ENCODE data around the gene UNC45A. TPM values are rescaled to one million over a fixed set of nuclear protein-coding genes. Genes with fewer than 3 reads are reported as not detected.

Gene UNC45A
- total and polyA plus RNA-seq, 2 of the 4 experiments (the other 2 are of a cell fraction): 68.9 to 100 TPM

GRCh38 chr15:90907051-90907660 is 27.9 kb upstream of the UNC45A start:
- no peaks in the 10 kb centered on the region for H3K9me1 ChIP-seq (ENCODE audit: insufficient read depth, low read length)
- TF ChIP-seq SMC3 (IDR thresholded peaks at IDR 0.05; ENCODE audit: low read depth, low read length) (no peak), NFE2L2 (IDR thresholded peaks at IDR 0.05; ENCODE audit: low read depth, low read length) (no peak), USF2 (IDR thresholded peaks at IDR 0.05; ENCODE audit: low read depth, low read length) (no peak), CHD1 (IDR thresholded peaks at IDR 0.05; ENCODE audit: low read depth, low read length) (no peak), RAD21 (IDR thresholded peaks at IDR 0.05; ENCODE audit: low read length) (no peak), MXI1 (IDR thresholded peaks at IDR 0.05; ENCODE audit: borderline replicate concordance, low read depth, low read length) (no peak), RFX5 (IDR thresholded peaks at IDR 0.05; ENCODE audit: low read depth, low read length) (no peak), POLR2A (IDR thresholded peaks at IDR 0.05; ENCODE audit: low read depth, low read length) (no peak), BHLHE40 (IDR thresholded peaks at IDR 0.05; ENCODE audit: low read depth, low read length) (no peak), FOS (IDR thresholded peaks at IDR 0.05; ENCODE audit: low read depth, low read length) (no peak), MAZ (IDR thresholded peaks at IDR 0.05; ENCODE audit: borderline replicate concordance, low read depth, low read length) (no peak), CEBPB (IDR thresholded peaks at IDR 0.05; ENCODE audit: low read depth, low read length) (no peak), MAFK (IDR thresholded peaks at IDR 0.05; ENCODE audit: low read depth, low read length) (no peak)
- TF ChIP-seq, protein P1, sequence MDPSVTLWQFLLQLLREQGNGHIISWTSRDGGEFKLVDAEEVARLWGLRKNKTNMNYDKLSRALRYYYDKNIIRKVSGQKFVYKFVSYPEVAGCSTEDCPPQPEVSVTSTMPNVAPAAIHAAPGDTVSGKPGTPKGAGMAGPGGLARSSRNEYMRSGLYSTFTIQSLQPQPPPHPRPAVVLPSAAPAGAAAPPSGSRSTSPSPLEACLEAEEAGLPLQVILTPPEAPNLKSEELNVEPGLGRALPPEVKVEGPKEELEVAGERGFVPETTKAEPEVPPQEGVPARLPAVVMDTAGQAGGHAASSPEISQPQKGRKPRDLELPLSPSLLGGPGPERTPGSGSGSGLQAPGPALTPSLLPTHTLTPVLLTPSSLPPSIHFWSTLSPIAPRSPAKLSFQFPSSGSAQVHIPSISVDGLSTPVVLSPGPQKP (IDR thresholded peaks at IDR 0.05; ENCODE audit: borderline replicate concordance, low read depth, low read length): no peak
- H3K27me3 ChIP-seq (ENCODE audit: control insufficient read depth, insufficient read depth, low read length): no peaks in the 10 kb centered on the region
- H2BK5ac ChIP-seq (ENCODE audit: low read depth, low read length, poor library complexity, severe bottlenecking): no peak overlapping the region
- peaks cover 0 to 13% of the 10 kb centered on the region in 2 experiments; a peak in 2 of 4 replicates for H3K79me1 ChIP-seq (ENCODE audit: low read depth in 1 of 2, low read length in 2 of 2)
- H2BK15ac ChIP-seq (ENCODE audit: low read depth, low read length): no peak overlapping the region
- H3K56ac ChIP-seq (ENCODE audit: extremely low read depth, insufficient read depth, low read length): no peak overlapping the region
- CTCF ChIA-PET: no interaction called here
- peaks cover 40% of the 10 kb centered on the region for H3K36me3 ChIP-seq (ENCODE audit: control insufficient read depth, insufficient read depth, low read length)
- H3K9me3 ChIP-seq (ENCODE audit: control insufficient read depth, insufficient read depth, low read length): no peaks in the 10 kb centered on the region
- no peak overlapping the region for H2AK9ac ChIP-seq (replicated peaks; ENCODE audit: low read depth, low read length, poor library complexity)
- dilution Hi-C loops (cut with HindIII; ENCODE audit: low sequenced_read_pairs, unreplicated experiment) (no loop called here), in situ Hi-C loops (cut with MboI; ENCODE audit: low sequenced_read_pairs) (no loop called here), intact Hi-C loops (cut with micrococcal nuclease) (no loop called here)
- peaks cover 4% of the 10 kb centered on the region; the same call in 1 of the 2 replicates for H3K4me1 ChIP-seq (ENCODE audit: control insufficient read depth, insufficient read depth, low read length)
- H4K8ac ChIP-seq (ENCODE audit: low read depth in 2 of 2, low read length in 2 of 2): no peak overlapping the region
- H4K5ac ChIP-seq (ENCODE audit: low read depth, low read length): no peak overlapping the region
- no peak overlapping the region for H2BK120ac ChIP-seq (ENCODE audit: low read depth, low read length)
- no peak overlapping the region for H2BK20ac ChIP-seq (ENCODE audit: low read depth, low read length)
- H3K18ac ChIP-seq (ENCODE audit: low read depth, low read length): no peak overlapping the region
- H3K4me3 ChIP-seq (ENCODE audit: insufficient read depth, low read depth, low read length): no peak overlapping the region
- no peak overlapping the region for H3K4ac ChIP-seq (ENCODE audit: low read depth, low read length)
- H3K23ac ChIP-seq (ENCODE audit: low read depth, low read length): no peak overlapping the region
- H4K20me1 ChIP-seq (ENCODE audit: insufficient read depth, low read length): no peaks in the 10 kb centered on the region
- no peak overlapping the region for H3K9ac ChIP-seq (ENCODE audit: low read depth, low read length)
- no peak overlapping the region for H3K14ac ChIP-seq (replicated peaks; ENCODE audit: low read depth, low read length)
- no peak overlapping the region for H2AK5ac ChIP-seq (ENCODE audit: low read depth, low read length)
- POLR2A ChIA-PET (ENCODE audit: unreplicated experiment): no interaction called here
- DNase-seq (no peak), ATAC-seq (ENCODE audit: low read depth) (no peak)
- BruUV-seq (replicated peaks): no TSS peak
- no peak overlapping the region for H3K27ac ChIP-seq (ENCODE audit: insufficient read depth, low read length)
- H2AFZ ChIP-seq (replicated peaks; ENCODE audit: low read length, poor library complexity): no peak overlapping the region
- 94% methylated on average over 3 of the region's 15 CpGs; no CpG with 5 or more reads in 1 of the 2 experiments for WGBS, 2 experiments (ENCODE audit: extremely low coverage in 2 of 2, insufficient read length in 1 of 2)
- H4K91ac ChIP-seq (ENCODE audit: insufficient read depth, low read depth, low read length): no peak overlapping the region
- H3K4me2 ChIP-seq (ENCODE audit: low read depth, low read length): no peak overlapping the region

All from IMR-90 (cell line).